Subcutaneous abdominal adipose tissue (tissue), 5 donors: ENCODE measurements around the gene CARNS1.

Experiments
- H3K27ac ChIP-seq: one replicate; pipeline ENCODE4 v1.7.0; 2013; ENCODE audit warnings: low read depth, mild to moderate bottlenecking, inconsistent platforms, low read length, moderate library complexity
- H3K27me3 ChIP-seq, 5 donors: one replicate each; pipeline ENCODE4 v1.7.0; 2013; ENCODE audit warnings: low read length in 5 of 5, inconsistent platforms in 1 of 5; ENCODE audit not compliant: control insufficient read depth in 5 of 5, insufficient read depth in 4 of 5
- H3K36me3 ChIP-seq, 5 donors: one replicate each; pipeline ENCODE4 v1.7.0; 2013; ENCODE audit warnings: low read length in 5 of 5; ENCODE audit not compliant: control insufficient read depth in 5 of 5, insufficient read depth in 5 of 5
- H3K4me1 ChIP-seq, 5 donors: one replicate each; pipeline ENCODE4 v1.7.0; 2013; ENCODE audit warnings: low read length in 5 of 5, mild to moderate bottlenecking in 3 of 5, moderate library complexity in 1 of 5; ENCODE audit not compliant: control insufficient read depth in 5 of 5, insufficient read depth in 5 of 5
- H3K4me3 ChIP-seq, 5 donors: one replicate each; pipeline ENCODE4 v1.7.0; 2013; ENCODE audit warnings: low read length in 5 of 5, low read depth in 1 of 5
- H3K9ac ChIP-seq, 5 donors: one replicate each; pipeline ENCODE4 v1.7.0; 2013; ENCODE audit warnings: low read length in 5 of 5, mild to moderate bottlenecking in 4 of 5, moderate library complexity in 3 of 5
- H3K9me3 ChIP-seq, 5 donors: one replicate each; pipeline ENCODE4 v1.7.0; 2013; ENCODE audit warnings: low read length in 5 of 5; ENCODE audit not compliant: control insufficient read depth in 5 of 5
- donor health status: healthy.
- donor health status: healthy.
- donor health status: healthy.
- donor health status: healthy.
- donor health status: healthy.

Gene CARNS1

DNA sequence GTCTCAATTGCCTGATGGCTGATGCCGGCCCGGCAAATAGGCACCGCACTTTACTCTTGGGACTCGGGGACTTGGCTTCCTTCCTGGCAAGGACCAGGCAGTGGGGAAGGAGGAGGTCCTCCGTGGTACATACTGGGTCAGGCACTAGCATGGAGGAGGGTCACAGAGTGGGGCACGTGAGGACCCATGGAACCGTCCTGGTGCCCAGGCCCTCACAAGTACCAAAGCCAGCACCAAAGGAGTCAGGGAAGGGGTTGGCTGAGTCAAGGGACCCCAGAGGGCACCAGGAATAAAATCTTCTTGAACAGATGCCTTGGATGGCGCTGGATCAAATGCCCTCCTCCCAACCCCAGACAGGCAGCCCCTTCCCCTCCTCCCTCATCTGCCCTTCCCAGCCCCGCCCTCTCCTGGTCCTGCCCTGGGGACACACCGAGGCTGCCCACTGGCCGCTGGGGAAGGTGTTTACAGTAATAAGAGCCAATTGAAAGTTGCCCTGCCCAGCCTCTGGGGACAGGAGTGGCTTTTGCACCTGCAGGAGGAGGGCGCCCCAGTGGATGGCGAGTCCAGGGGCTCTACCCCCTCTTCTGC lies 5.6 kb upstream of the CARNS1 start:
- peak overlapping the region in 1 of 5 donors; percentile 23 for H3K9ac ChIP-seq
- H3K27ac ChIP-seq: no peak overlapping the region
- H3K9me3 ChIP-seq: no peaks in the 10 kb centered on the region
- peaks cover 55 to 77% (median 62%) of the 10 kb centered on the region in 5 donors for H3K27me3 ChIP-seq
- no peak overlapping the region for H3K4me3 ChIP-seq
- no peaks in the 10 kb centered on the region for H3K36me3 ChIP-seq
- peaks cover 0 to 19% (median 8%) of the 10 kb centered on the region in 5 donors for H3K4me1 ChIP-seq

DNA sequence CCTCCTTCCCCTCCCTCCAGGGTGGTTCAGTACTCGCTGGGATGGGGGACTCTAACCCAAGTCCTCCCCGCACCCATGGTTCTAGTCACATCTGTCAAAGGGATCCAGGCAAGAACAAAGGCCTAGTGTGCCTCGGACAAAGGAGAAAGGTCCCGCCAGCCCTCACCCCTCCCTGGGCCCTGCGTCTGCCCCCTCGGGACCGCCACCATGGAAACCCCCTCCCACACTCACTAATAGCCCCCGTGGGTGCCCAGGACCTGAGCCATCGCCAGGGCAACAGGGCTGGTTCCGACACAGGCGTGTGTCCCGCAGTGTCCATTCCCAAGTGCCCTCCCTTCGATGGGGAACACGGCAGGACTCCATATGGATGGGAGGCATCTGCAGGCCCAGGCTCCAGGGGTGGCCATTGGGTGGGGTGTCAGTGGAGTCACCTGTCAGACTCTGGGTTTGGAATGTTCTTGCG lies 5.1 kb upstream of the CARNS1 start:
- H3K36me3 ChIP-seq: no peaks in the 10 kb centered on the region
- no peak overlapping the region for H3K4me3 ChIP-seq
- H3K27ac ChIP-seq: no peak overlapping the region
- peaks cover 0 to 23% (median 12%) of the 10 kb centered on the region in 5 donors for H3K4me1 ChIP-seq
- H3K9ac ChIP-seq: no peak overlapping the region
- H3K27me3 ChIP-seq: peaks cover 55 to 82% (median 66%) of the 10 kb centered on the region in 5 donors
- no peaks in the 10 kb centered on the region for H3K9me3 ChIP-seq

DNA sequence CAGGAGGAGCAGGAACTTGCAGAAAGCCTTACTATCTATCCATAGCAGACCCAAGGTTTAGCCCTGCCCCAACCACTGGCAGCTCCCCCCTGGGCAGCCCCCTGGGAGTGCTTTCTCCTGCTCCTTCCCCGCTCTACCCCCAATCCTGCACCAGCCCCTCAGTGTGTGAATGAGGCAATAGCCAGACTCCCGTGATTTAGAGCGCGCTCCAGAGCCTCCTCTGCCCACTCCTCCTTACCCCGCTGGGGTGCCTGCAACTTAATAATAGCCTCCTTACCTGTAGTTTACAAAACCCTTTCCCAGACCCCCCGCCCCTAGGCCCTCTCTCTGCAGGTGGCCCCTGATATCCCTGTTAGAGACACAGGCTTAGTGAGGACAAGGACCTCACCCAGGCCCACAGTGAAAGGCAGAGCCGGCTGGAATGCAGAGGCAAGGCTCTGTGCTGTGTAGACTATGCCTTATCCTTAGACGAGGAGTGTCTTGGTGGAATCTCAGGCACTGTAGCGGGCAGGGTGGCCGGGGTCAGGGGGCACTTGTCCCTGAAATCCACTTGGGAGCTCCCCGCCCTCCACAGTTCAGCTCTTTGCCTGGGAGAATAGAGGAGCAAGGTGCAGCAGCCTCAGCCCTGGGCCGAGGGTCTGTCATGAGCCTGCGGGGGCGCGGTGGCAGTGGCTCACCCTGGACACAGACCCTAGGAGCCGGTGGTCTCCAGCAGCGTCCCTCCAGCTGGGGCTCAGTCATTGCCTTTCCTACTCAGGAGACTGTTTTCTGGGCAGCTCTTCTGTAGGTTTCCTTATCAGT lies 4.3 kb upstream of the CARNS1 start:
- H3K4me1 ChIP-seq: peaks cover 0 to 25% (median 15%) of the 10 kb centered on the region in 5 donors
- no peaks in the 10 kb centered on the region for H3K36me3 ChIP-seq
- H3K27ac ChIP-seq: no peak overlapping the region
- H3K27me3 ChIP-seq: peaks cover 55 to 78% (median 67%) of the 10 kb centered on the region in 5 donors
- H3K4me3 ChIP-seq: no peak overlapping the region
- H3K9me3 ChIP-seq: no peaks in the 10 kb centered on the region
- no peak overlapping the region for H3K9ac ChIP-seq

DNA sequence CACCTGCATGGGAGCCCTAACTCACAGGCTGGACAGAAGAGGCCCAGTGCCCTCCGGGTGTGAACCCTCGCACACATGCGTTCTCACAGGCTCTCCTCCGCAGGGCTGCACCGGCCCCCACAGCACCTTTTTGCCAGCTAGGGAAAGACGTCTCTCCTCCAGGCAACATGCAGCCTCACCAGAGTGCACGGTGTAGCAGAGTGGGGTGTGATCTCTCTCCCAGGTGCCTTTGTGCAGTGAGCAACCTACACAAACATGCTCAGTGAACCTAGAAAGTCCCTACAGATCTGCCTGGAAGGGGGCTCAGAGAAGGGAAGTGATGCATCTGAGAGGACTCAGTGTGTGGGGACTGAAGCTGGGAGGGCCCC lies 3.7 kb upstream of the CARNS1 start:
- Histone ChIP-seq H3K36me3 (no peaks in the 10 kb centered on the region), H3K27me3 (peaks cover 52 to 76% (median 67%) of the 10 kb centered on the region in 5 donors), H3K27ac (no peak overlapping the region), H3K9ac (no peak overlapping the region), H3K9me3 (no peaks in the 10 kb centered on the region), H3K4me1 (peaks cover 0 to 26% (median 20%) of the 10 kb centered on the region in 5 donors), H3K4me3 (no peak overlapping the region)

DNA sequence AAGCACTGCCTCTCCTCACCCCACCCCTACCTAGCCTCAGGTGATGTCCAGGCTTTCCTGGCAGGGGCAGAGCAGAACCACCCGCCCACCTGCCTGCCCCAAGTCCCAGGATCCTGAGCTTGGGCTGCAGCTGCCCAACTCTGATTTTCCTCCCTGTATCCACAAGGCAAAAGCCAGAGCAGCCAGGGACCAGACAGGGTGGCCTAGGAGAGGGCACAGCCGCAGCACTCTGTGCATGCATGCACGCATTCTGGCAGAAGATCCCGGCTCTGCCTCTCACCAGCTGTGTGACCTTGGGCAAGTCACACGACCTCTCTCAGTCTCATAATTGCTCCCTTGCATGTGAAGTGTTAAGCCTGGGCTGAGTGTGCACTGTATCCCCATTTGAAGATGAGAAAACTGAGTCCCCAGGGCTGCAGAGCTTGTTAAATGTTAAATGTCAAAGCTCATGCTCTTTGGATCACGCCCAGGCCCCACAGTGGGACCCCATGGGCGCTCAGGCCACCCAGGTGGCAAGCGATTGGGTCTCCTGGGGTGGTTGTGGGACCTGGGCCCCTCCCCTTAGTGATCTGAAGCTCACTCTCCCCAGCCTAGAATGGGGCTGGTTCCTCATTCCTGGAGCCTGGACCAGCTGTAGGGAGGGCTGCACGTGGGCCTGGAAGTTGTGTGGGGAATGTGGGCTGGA lies 2.8 kb upstream of the CARNS1 start:
- no peak overlapping the region for H3K4me3 ChIP-seq
- H3K9me3 ChIP-seq: no peaks in the 10 kb centered on the region
- no peak overlapping the region for H3K27ac ChIP-seq
- peaks cover 51 to 68% (median 59%) of the 10 kb centered on the region in 5 donors for H3K27me3 ChIP-seq
- no peaks in the 10 kb centered on the region for H3K36me3 ChIP-seq
- H3K9ac ChIP-seq: no peak overlapping the region
- peaks cover 0 to 32% (median 25%) of the 10 kb centered on the region in 5 donors for H3K4me1 ChIP-seq

DNA sequence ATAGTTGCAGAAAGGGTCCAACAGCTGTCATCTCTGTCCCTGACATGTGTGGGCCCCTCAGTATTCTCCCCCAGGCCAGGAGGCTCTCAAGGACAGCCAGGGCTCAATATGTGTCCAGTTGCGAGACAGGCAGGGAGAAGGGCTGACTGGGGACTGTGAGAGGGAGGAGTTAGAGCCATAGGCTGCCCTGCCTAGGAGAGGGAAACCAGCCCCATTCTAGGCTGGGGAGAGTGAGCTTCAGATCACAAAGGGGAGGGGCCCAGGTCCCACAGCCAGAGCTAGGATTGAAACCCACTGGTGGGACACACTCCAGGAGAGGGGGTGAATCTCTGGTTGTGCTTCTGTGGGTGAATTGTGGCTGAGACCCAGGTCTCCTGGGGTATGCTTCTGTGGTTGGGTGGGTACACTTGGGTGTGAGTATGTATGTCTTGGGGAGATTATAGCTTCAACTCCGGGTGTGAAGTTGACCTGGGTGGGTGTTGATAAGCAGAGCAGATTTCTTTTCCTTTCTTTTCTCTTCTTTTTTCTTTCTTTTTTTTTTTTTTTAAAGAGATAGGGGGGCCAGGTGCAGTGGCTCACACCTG lies 2.1 kb upstream of the CARNS1 start:
- no peak overlapping the region for H3K27ac ChIP-seq
- H3K4me3 ChIP-seq: no peak overlapping the region
- H3K4me1 ChIP-seq: peaks cover 0 to 32% (median 27%) of the 10 kb centered on the region in 5 donors
- H3K36me3 ChIP-seq: no peaks in the 10 kb centered on the region
- no peaks in the 10 kb centered on the region for H3K9me3 ChIP-seq
- peaks cover 45 to 64% (median 52%) of the 10 kb centered on the region in 5 donors for H3K27me3 ChIP-seq
- H3K9ac ChIP-seq: no peak overlapping the region

DNA sequence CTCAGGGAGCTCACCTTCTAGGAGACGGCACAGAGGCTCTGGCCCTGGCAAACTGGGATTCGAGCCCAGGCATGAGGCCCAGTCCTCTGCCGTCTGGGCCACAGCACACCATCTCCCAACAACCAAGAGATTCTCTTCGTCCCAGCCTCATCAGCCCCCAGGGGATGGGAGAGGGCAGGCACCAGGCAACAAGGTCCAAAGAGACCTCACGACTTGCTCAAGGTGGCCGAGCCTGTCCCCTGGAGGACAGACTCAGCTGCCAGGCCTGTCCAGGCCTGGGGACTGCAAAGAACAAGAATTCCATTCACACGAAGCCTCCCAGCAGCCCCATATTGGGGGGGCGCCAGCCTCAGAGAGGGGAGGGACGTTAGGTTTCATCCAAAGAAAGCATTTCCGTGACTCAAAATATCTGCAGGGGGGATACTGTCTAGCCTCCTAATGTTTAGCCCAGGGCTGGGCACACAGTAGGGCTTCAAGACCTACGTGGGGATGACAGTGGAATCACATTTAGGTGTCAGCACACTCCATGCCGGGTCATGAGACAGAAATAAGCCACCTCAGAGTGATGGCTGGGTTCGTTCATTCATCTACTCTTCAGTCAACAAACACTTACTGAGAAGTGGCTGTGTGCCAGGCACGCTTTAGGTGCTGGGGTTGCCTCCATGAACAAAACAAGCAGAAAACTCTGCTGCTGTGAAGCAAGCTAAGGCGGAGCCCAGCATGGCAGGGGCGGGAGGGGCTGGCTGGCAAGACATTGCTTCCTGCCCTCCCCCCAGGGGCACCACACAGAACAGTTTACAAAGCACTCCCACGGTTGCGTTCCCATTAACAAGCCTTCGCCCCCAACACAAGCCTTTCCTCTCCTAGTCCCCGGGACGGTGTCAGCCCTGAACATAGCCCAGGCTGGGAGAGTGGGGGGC lies 1.2 kb downstream of the CARNS1 start:
- Histone ChIP-seq H3K27me3 (peaks cover 17 to 31% (median 22%) of the 10 kb centered on the region in 5 donors), H3K9me3 (no peaks in the 10 kb centered on the region), H3K4me1 (peaks cover 0 to 42% (median 36%) of the 10 kb centered on the region in 5 donors), H3K36me3 (no peaks in the 10 kb centered on the region), H3K4me3 (no peak overlapping the region), H3K27ac (no peak overlapping the region), H3K9ac (peak overlapping the region in 1 of 5 donors; percentile 51)

DNA sequence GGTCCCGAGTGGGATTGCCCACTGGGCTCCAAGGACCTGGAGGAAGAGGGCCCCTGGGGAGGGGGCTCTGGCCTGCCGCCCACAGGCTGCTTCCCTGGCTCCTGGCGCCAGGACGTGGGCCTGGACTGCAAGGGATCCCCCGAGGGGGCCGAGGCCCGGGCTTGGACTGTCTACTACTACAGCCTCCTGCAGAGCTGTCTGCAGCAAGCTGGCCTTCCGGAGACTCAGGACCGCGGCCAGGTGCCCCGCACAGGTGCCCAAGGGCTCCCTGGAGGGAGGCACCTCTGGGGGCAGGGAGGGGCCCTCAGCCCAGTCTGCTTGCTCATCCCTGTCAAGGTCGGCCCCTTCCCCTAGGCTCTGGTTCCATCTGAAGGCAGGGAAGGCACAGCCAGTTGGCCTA lies 1.9 kb downstream of the CARNS1 start:
- no peaks in the 10 kb centered on the region for H3K9me3 ChIP-seq
- H3K4me1 ChIP-seq: peaks cover 0 to 42% (median 36%) of the 10 kb centered on the region in 5 donors
- no peaks in the 10 kb centered on the region for H3K36me3 ChIP-seq
- H3K4me3 ChIP-seq: no peak overlapping the region
- H3K27ac ChIP-seq: no peak overlapping the region
- H3K27me3 ChIP-seq: peaks cover 10 to 23% (median 14%) of the 10 kb centered on the region in 5 donors
- H3K9ac ChIP-seq: peak overlapping the region in 1 of 5 donors; percentile 51
